OCI-LY1 (cell line): ENCODE results near the gene FHOD3.

Experiments
- H2AFZ ChIP-seq: fragments of 200-600 bp; sonication (generic), shearing (Covaris generic); 2 replicates; pipeline ENCODE4 v1.6.0; 2014; ENCODE audit warnings: antibody characterized with exemption, mild to moderate bottlenecking, low read length
- H3F3A ChIP-seq: fragments of 200-600 bp; sonication (generic), shearing (Covaris generic); 2 replicates; pipeline ENCODE4 v1.6.0; 2014; ENCODE audit warnings: mild to moderate bottlenecking, antibody characterized with exemption, low read length, moderate library complexity; ENCODE audit not compliant: insufficient read depth
- H3K27ac ChIP-seq: fragments of 200-600 bp; sonication (generic); 2 replicates; pipeline ENCODE4 v1.5.1; 2014; ENCODE audit warnings: low read length, mixed run types, mild to moderate bottlenecking, low read depth; ENCODE audit not compliant: poor library complexity, severe bottlenecking
- H3K27me3 ChIP-seq: fragments of 200-600 bp; sonication (generic); 2 replicates; pipeline ENCODE4 v1.6.0; 2014; ENCODE audit warnings: antibody characterized with exemption, mild to moderate bottlenecking, low read length, moderate library complexity; ENCODE audit not compliant: insufficient read depth
- H3K36me3 ChIP-seq: fragments of 200-600 bp; sonication (generic); 2 replicates; pipeline ENCODE4 v1.6.1; 2014; ENCODE audit warnings: mild to moderate bottlenecking, antibody characterized with exemption, low read length, moderate library complexity, mixed read lengths; ENCODE audit not compliant: insufficient read depth
- H3K4me1 ChIP-seq: fragments of 200-600 bp; sonication (generic); 2 replicates; pipeline ENCODE4 v1.5.1; 2014; ENCODE audit warnings: mild to moderate bottlenecking, low read length, moderate library complexity; ENCODE audit not compliant: insufficient read depth, severe bottlenecking
- H3K4me2 ChIP-seq: fragments of 200-600 bp; sonication (generic), shearing (Covaris generic); 2 replicates; pipeline ENCODE4 v1.6.1; 2014; ENCODE audit warnings: low read length
- H3K4me3 ChIP-seq: fragments of 200-600 bp; sonication (generic); 2 replicates; pipeline ENCODE4 v1.5.1; 2014; ENCODE audit warnings: low read length, low read depth, mild to moderate bottlenecking, mixed read lengths; ENCODE audit not compliant: poor library complexity, severe bottlenecking
- H3K79me2 ChIP-seq: fragments of 200-600 bp; shearing (Covaris generic); 2 replicates; pipeline ENCODE4 v1.6.1; 2016; ENCODE audit warnings: mixed run types, low read length, mixed read lengths; ENCODE audit not compliant: insufficient read depth
- H3K9ac ChIP-seq: fragments of 200-600 bp; sonication (generic), shearing (Covaris generic); 2 replicates; pipeline ENCODE4 v1.6.1; 2014; ENCODE audit warnings: mild to moderate bottlenecking, low read length, mixed read lengths
- H3K9me2 ChIP-seq: fragments of 200-600 bp; sonication (generic), shearing (Covaris generic); 2 replicates; pipeline ENCODE4 v1.6.1; 2014; ENCODE audit warnings: low read depth, mild to moderate bottlenecking, low read length, mixed read lengths
- H3K9me3 ChIP-seq: fragments of 200-600 bp; shearing (Covaris generic); 2 replicates; pipeline ENCODE4 v1.6.1; 2014; ENCODE audit warnings: low read length, mixed read lengths
- H4K20me1 ChIP-seq: fragments of 200-600 bp; sonication (generic), shearing (Covaris generic); 2 replicates; pipeline ENCODE4 v1.6.0; 2016; ENCODE audit warnings: mild to moderate bottlenecking, low read length; ENCODE audit not compliant: insufficient read depth
- CTCF ChIP-seq: fragments of 200-600 bp; sonication (generic), shearing (Covaris generic); IDR thresholded peaks from 2 replicates; pipeline ENCODE4 v1.5.1; 2017; ENCODE audit warnings: mild to moderate bottlenecking, antibody characterized with exemption, low read length, moderate library complexity, mixed read lengths
- EZH2 ChIP-seq: fragments of 200-600 bp; sonication (generic), shearing (Covaris generic); IDR thresholded peaks from 2 replicates; pipeline ENCODE4 v1.8.0; 2017; ENCODE audit warnings: borderline replicate concordance, mixed run types, mild to moderate bottlenecking, antibody characterized with exemption, low read length, moderate library complexity, mixed read lengths

Gene FHOD3

GRCh38 chr18:36724591-36725001 lies 427.1 kb downstream of the FHOD3 start:
- no peaks in the 10 kb centered on the region for H3K9me2 ChIP-seq
- H3F3A ChIP-seq = no peaks in the 10 kb centered on the region
- TF ChIP-seq EZH2 (no peak), CTCF (no peak)
- no peak overlapping the region for H3K27ac ChIP-seq
- H3K4me3 ChIP-seq = no peak overlapping the region
- no peaks in the 10 kb centered on the region for H3K4me1 ChIP-seq
- no peak overlapping the region for H3K9ac ChIP-seq
- no peaks in the 10 kb centered on the region for H4K20me1 ChIP-seq
- H2AFZ ChIP-seq = no peak overlapping the region
- H3K27me3 ChIP-seq = no peaks in the 10 kb centered on the region
- no peaks in the 10 kb centered on the region for H3K9me3 ChIP-seq
- no peak overlapping the region for H3K4me2 ChIP-seq
- H3K79me2 ChIP-seq = no peaks in the 10 kb centered on the region
- H3K36me3 ChIP-seq = no peaks in the 10 kb centered on the region

- peaks cover 3% of the 10 kb centered on the region; the same call in 1 of the 2 replicates for H3K9me3 ChIP-seq
- no peaks in the 10 kb centered on the region for H3K79me2 ChIP-seq
Observed at GRCh38 chr18:36728345-36728744, 430.8 kb downstream of the FHOD3 start.

GRCh38 chr18:36729197-36729596 lies 431.7 kb downstream of the FHOD3 start:
- Histone ChIP-seq H3K9me2 (no peaks in the 10 kb centered on the region), H3K27me3 (no peaks in the 10 kb centered on the region), H3K4me3 (no peak overlapping the region), H3K4me2 (no peak overlapping the region), H3K4me1 (peaks cover 1% of the 10 kb centered on the region), H4K20me1 (no peaks in the 10 kb centered on the region), H3K9me3 (peaks cover 3% of the 10 kb centered on the region; the same call in 1 of the 2 replicates), H3K27ac (no peak overlapping the region), H3F3A (no peaks in the 10 kb centered on the region), H3K36me3 (no peaks in the 10 kb centered on the region), H3K9ac (no peak overlapping the region), H2AFZ (no peak overlapping the region), H3K79me2 (no peaks in the 10 kb centered on the region)
- TF ChIP-seq EZH2 = no peak
- TF ChIP-seq CTCF = no peak

More at GRCh38 chr18:36728345-36728744, 430.8 kb downstream of the FHOD3 start:
- H2AFZ ChIP-seq = no peak overlapping the region
- H3F3A ChIP-seq = no peaks in the 10 kb centered on the region
- H3K9ac ChIP-seq = no peak overlapping the region
- no peak overlapping the region for H3K4me2 ChIP-seq
- no peaks in the 10 kb centered on the region for H4K20me1 ChIP-seq
- H3K4me1 ChIP-seq = no peaks in the 10 kb centered on the region
- H3K9me2 ChIP-seq = no peaks in the 10 kb centered on the region
- H3K4me3 ChIP-seq = no peak overlapping the region
- H3K27ac ChIP-seq = no peak overlapping the region
- no peaks in the 10 kb centered on the region for H3K27me3 ChIP-seq
- no peak for TF ChIP-seq CTCF
- TF ChIP-seq EZH2 = no peak
- H3K36me3 ChIP-seq = no peaks in the 10 kb centered on the region
